Loucy (cell line): ENCODE data around the gene ARHGAP45.

Experiments
- CTCF ChIP-seq: fragments of 200-600 bp; sonication (generic); conservative IDR thresholded peaks from 2 replicates; pipeline ENCODE4 v1.5.1; 2014; ENCODE audit warnings: mild to moderate bottlenecking, antibody characterized with exemption, low read length
- EZH2phosphoT487 ChIP-seq: fragments of 200-600 bp; IDR thresholded peaks from 2 replicates; pipeline ENCODE4 v1.6.1; 2018; ENCODE audit warnings: antibody characterized with exemption, mild to moderate bottlenecking, moderate library complexity, borderline replicate concordance

DNA sequence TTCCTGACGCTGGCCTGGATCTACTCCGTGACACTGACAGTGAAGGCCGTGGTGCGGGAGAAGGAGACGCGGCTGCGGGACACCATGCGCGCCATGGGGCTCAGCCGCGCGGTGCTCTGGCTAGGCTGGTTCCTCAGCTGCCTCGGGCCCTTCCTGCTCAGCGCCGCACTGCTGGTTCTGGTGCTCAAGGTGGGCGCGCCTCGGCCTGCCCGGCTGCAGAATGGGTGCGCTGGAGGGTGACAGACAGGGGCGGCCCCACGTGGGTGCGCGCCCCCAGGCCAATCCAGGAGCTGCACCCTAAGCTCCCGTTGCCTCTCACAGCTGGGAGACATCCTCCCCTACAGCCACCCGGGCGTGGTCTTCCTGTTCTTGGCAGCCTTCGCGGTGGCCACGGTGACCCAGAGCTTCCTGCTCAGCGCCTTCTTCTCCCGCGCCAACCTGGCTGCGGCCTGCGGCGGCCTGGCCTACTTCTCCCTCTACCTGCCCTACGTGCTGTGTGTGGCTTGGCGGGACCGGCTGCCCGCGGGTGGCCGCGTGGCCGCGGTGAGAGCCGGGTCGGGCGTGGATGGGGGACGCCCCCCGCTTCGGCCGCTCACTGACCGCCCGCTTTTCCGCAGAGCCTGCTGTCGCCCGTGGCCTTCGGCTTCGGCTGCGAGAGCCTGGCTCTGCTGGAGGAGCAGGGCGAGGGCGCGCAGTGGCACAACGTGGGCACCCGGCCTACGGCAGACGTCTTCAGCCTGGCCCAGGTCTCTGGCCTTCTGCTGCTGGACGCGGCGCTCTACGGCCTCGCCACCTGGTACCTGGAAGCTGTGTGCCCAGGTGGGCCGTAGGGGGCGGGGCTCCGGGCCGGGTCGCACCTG is 19.9 kb upstream of the ARHGAP45 start:
- TF ChIP-seq CTCF (no peak), EZH2phosphoT487 (no peak)
